ENCODE data around the gene CBR3. TPM values are rescaled to one million over a fixed set of nuclear protein-coding genes. Genes with fewer than 3 reads are reported as not detected.

Gene CBR3
- total and polyA plus RNA-seq, 12 donors, result 0.99 to 10.4 (median 2.2) TPM

- WGBS, 2 donors, result 85 to 86% methylated on average over 7 of the region's 7 CpGs
- intact Hi-C loops (cut with DNase I), result no loop called here
- ATAC-seq, result no peak
- no peaks in the 10 kb centered on the region for H3K36me3 ChIP-seq
- TF ChIP-seq CTCF (IDR thresholded peaks at IDR 0.05), result no peak
- H3K4me1 ChIP-seq, result peaks cover 5 to 15% (median 13%) of the 10 kb centered on the region in 9 donors
- no peak overlapping the region for H3K27ac ChIP-seq
- no peaks in the 10 kb centered on the region for H3K27me3 ChIP-seq
- no peak for DNase-seq
- H3K4me3 ChIP-seq, result no peak overlapping the region
- no peaks in the 10 kb centered on the region for H3K9me3 ChIP-seq
Observed at GRCh38 chr21:36193200-36193599, 58.3 kb downstream of the CBR3 start.

GRCh38 chr21:36194024-36194423 lies 59.1 kb downstream of the CBR3 start:
- no peak overlapping the region for H3K27ac ChIP-seq
- ATAC-seq (no peak), DNase-seq (no peak)
- WGBS, 2 donors, result 71 to 77% methylated on average over 3 of the region's 3 CpGs
- no peaks in the 10 kb centered on the region for H3K9me3 ChIP-seq
- no peak for TF ChIP-seq CTCF (IDR thresholded peaks at IDR 0.05)
- intact Hi-C loops (cut with DNase I), result no loop called here
- peaks cover 0 to 7% (median 5%) of the 10 kb centered on the region in 9 donors for H3K4me1 ChIP-seq
- H3K4me3 ChIP-seq, result no peak overlapping the region
- H3K36me3 ChIP-seq, result peaks cover 0 to 7% (median 0%) of the 10 kb centered on the region in 9 donors
- no peaks in the 10 kb centered on the region for H3K27me3 ChIP-seq

- no peak for ATAC-seq
- H3K9me3 ChIP-seq, result no peaks in the 10 kb centered on the region
- 97 to 100% methylated on average over 1 of the region's 1 CpG for WGBS, 2 donors
- no peaks in the 10 kb centered on the region for H3K27me3 ChIP-seq
- no peak for DNase-seq
- no peaks in the 10 kb centered on the region for H3K4me1 ChIP-seq
- intact Hi-C loops (cut with DNase I), result no loop called here
- peaks cover 0 to 22% (median 0%) of the 10 kb centered on the region in 9 donors for H3K36me3 ChIP-seq
- no peak overlapping the region for H3K4me3 ChIP-seq
- H3K27ac ChIP-seq, result no peak overlapping the region
- no peak for TF ChIP-seq CTCF (IDR thresholded peaks at IDR 0.05)
Observed at GRCh38 chr21:36195613-36196012, 60.7 kb downstream of the CBR3 start.

Other genes starting within 250 kb of the CBR3 start
- gene SETD4, start 74.6 kb upstream of the CBR3 start, total RNA-seq, result 10 to 100 TPM in 7 of 10 donors, 1 to 10 TPM in 3; 7.8 to 13.1 (median 10.9) TPM
- gene SETD4, start 74.6 kb upstream of the CBR3 start, polyA plus RNA-seq, result 10 to 100 TPM in 1 of 2 donors, 1 to 10 TPM in 1; 6.7 to 10.2 TPM
- gene CBR1, start 65.1 kb upstream of the CBR3 start, total RNA-seq, result 10 to 100 TPM in 9 of 10 donors, 1 to 10 TPM in 1; 7.7 to 34.8 (median 17.6) TPM
- 10 to 100 TPM; 15.7 to 61.2 TPM for gene CBR1, start 65.1 kb upstream of the CBR3 start, polyA plus RNA-seq
- gene DOP1B, start 21.7 kb downstream of the CBR3 start, total RNA-seq, result 10 to 100 TPM; 11.4 to 21.2 (median 15.2) TPM
- gene DOP1B, start 21.7 kb downstream of the CBR3 start, polyA plus RNA-seq, result 1 to 10 TPM; 2.3 to 6.4 TPM
- gene MORC3, start 185.1 kb downstream of the CBR3 start, total RNA-seq, result 10 to 100 TPM; 14.6 to 21.2 (median 16.7) TPM
- gene MORC3, start 185.1 kb downstream of the CBR3 start, polyA plus RNA-seq, result 10 to 100 TPM in 1 of 2 donors, 1 to 10 TPM in 1; 5.5 to 15.0 TPM

Measured in heart right ventricle (tissue), 16 donors.